Mesendoderm (in vitro differentiated cells): Measurements from ENCODE around the gene HOXC11.

ENCODE experiments used
- DNase-seq: peaks from one replicate; pipeline ENCODE4 v3.0.0; 2013
- H2AK5ac ChIP-seq: 2 replicates; pipeline ENCODE4 v1.6.1; 2013; ENCODE audit warnings: low read length, inconsistent platforms
- H2BK120ac ChIP-seq: 2 replicates; pipeline ENCODE4 v1.6.1; 2013; ENCODE audit warnings: low read depth, mild to moderate bottlenecking, low read length, moderate library complexity, mixed read lengths
- H2BK15ac ChIP-seq: replicated peaks from 2 replicates; pipeline ENCODE4 v1.6.1; 2013; ENCODE audit warnings: low read depth, mild to moderate bottlenecking, moderate library complexity
- H2BK5ac ChIP-seq: 2 replicates; pipeline ENCODE4 v1.6.1; 2013; ENCODE audit warnings: low read length, inconsistent platforms
- H3K18ac ChIP-seq: 2 replicates; pipeline ENCODE4 v1.6.1; 2013; ENCODE audit warnings: mild to moderate bottlenecking, low read length, mixed read lengths
- H3K23ac ChIP-seq: one replicate; pipeline ENCODE4 v1.6.1; 2013; ENCODE audit warnings: low read length
- H3K27ac ChIP-seq: 2 replicates; pipeline ENCODE4 v1.5.1; 2013; ENCODE audit warnings: low read depth, mild to moderate bottlenecking, inconsistent platforms, low read length, moderate library complexity
- H3K27me3 ChIP-seq: 2 replicates; pipeline ENCODE4 v1.6.1; 2013; ENCODE audit warnings: low read length, control low read depth, mild to moderate bottlenecking, inconsistent platforms; ENCODE audit not compliant: insufficient read depth, poor library complexity
- H3K36me3 ChIP-seq: 2 replicates; pipeline ENCODE4 v1.6.1; 2013; ENCODE audit warnings: low read length, inconsistent platforms; ENCODE audit not compliant: control insufficient read depth, insufficient read depth
- H3K4ac ChIP-seq: one replicate; pipeline ENCODE4 v1.6.1; 2013; ENCODE audit warnings: low read depth, mild to moderate bottlenecking, low read length, moderate library complexity
- H3K4me1 ChIP-seq: 2 replicates; pipeline ENCODE4 v1.6.1; 2013; ENCODE audit warnings: low read depth, low read length, inconsistent platforms; ENCODE audit not compliant: control insufficient read depth
- H3K4me2 ChIP-seq: 2 replicates; pipeline ENCODE4 v1.6.1; 2013; ENCODE audit warnings: low read length
- H3K4me3 ChIP-seq: 2 replicates; pipeline ENCODE4 v1.5.1; 2013; ENCODE audit warnings: mild to moderate bottlenecking, low read length
- H3K56ac ChIP-seq: one replicate; pipeline ENCODE4 v1.6.1; 2013; ENCODE audit warnings: low read length
- H3K79me1 ChIP-seq: 2 replicates; pipeline ENCODE4 v1.6.1; 2013; ENCODE audit warnings: low read length, inconsistent platforms
- H3K79me2 ChIP-seq: 2 replicates; pipeline ENCODE4 v1.6.1; 2013; ENCODE audit warnings: mild to moderate bottlenecking, low read length; ENCODE audit not compliant: control insufficient read depth, insufficient read depth
- H3K9ac ChIP-seq: 2 replicates; pipeline ENCODE4 v1.6.1; 2013; ENCODE audit warnings: low read length, inconsistent platforms
- H4K5ac ChIP-seq: one replicate; pipeline ENCODE4 v1.6.1; 2013; ENCODE audit warnings: low read length
- H4K8ac ChIP-seq: one replicate; pipeline ENCODE4 v1.6.1; 2013; ENCODE audit warnings: low read depth, mild to moderate bottlenecking, control low read depth, low read length, moderate library complexity
- WGBS: extraction: QIAGEN DNeasy Blood & Tissue Kit; methylation state at CpG from one replicate; pipeline ENCODE4 v1.1.7; 2013; ENCODE audit warnings: low lambda C conversion rate, missing lambda C conversion rate; ENCODE audit not compliant: insufficient coverage; ENCODE audit errors: extremely low coverage; 5-methylcytosine and 5-hydroxymethylcytosine counted together

The HOXC11 gene

GRCh38 chr12:53930591-53931255 lies 42.2 kb upstream of the HOXC11 start:
- no peak for DNase-seq
- Histone ChIP-seq H3K9ac (no peak overlapping the region), H3K27me3 (peaks cover 96% of the 10 kb centered on the region)

GRCh38 chr12:53931844-53932581 lies 40.9 kb upstream of the HOXC11 start:
- no peak overlapping the region for H3K56ac ChIP-seq
- no peak overlapping the region for H3K23ac ChIP-seq
- no peak overlapping the region for H2BK15ac ChIP-seq
- no peak overlapping the region for H3K18ac ChIP-seq
- no peak overlapping the region for H2AK5ac ChIP-seq
- H3K79me2 ChIP-seq = no peaks in the 10 kb centered on the region
- no peak overlapping the region for H3K9ac ChIP-seq
- no peak overlapping the region for H4K5ac ChIP-seq
- H3K27me3 ChIP-seq = peaks cover 96% of the 10 kb centered on the region
- H3K27ac ChIP-seq = no peak overlapping the region
- H3K36me3 ChIP-seq = no peaks in the 10 kb centered on the region
- H3K79me1 ChIP-seq = no peaks in the 10 kb centered on the region
- no peak for DNase-seq
- H2BK5ac ChIP-seq = no peak overlapping the region
- H4K8ac ChIP-seq = no peak overlapping the region
- WGBS = no CpG with 5 or more reads among the region's 4 CpGs
- H2BK120ac ChIP-seq = no peak overlapping the region
- no peak overlapping the region for H3K4me2 ChIP-seq
- H3K4ac ChIP-seq = no peak overlapping the region
- H3K4me3 ChIP-seq = no peak overlapping the region
- no peaks in the 10 kb centered on the region for H3K4me1 ChIP-seq

More at GRCh38 chr12:53930591-53931255, 42.2 kb upstream of the HOXC11 start:
- no peak overlapping the region for H3K56ac ChIP-seq
- H2BK15ac ChIP-seq = no peak overlapping the region
- no CpG with 5 or more reads among the region's 30 CpGs for WGBS
- H4K5ac ChIP-seq = no peak overlapping the region
- no peaks in the 10 kb centered on the region for H3K79me2 ChIP-seq
- H2BK5ac ChIP-seq = no peak overlapping the region
- no peak overlapping the region for H3K4me3 ChIP-seq
- no peak overlapping the region for H3K4ac ChIP-seq
- no peak overlapping the region for H3K18ac ChIP-seq
- no peak overlapping the region for H3K27ac ChIP-seq
- H2BK120ac ChIP-seq = no peak overlapping the region
- no peaks in the 10 kb centered on the region for H3K79me1 ChIP-seq
- H3K4me2 ChIP-seq = no peak overlapping the region
- H3K23ac ChIP-seq = no peak overlapping the region
- H2AK5ac ChIP-seq = no peak overlapping the region
- H3K4me1 ChIP-seq = no peaks in the 10 kb centered on the region
- no peaks in the 10 kb centered on the region for H3K36me3 ChIP-seq
- H4K8ac ChIP-seq = no peak overlapping the region

- no peak overlapping the region for H3K4me3 ChIP-seq
- no CpG with 5 or more reads among the region's 4 CpGs for WGBS
- no peak for DNase-seq
- no peaks in the 10 kb centered on the region for H3K79me2 ChIP-seq
- no peaks in the 10 kb centered on the region for H3K36me3 ChIP-seq
- H3K79me1 ChIP-seq = no peaks in the 10 kb centered on the region
- no peak overlapping the region for H2BK120ac ChIP-seq
- H4K8ac ChIP-seq = no peak overlapping the region
- no peak overlapping the region for H3K9ac ChIP-seq
- H2BK5ac ChIP-seq = no peak overlapping the region
- H3K4me2 ChIP-seq = no peak overlapping the region
- H3K23ac ChIP-seq = no peak overlapping the region
- peaks cover 96% of the 10 kb centered on the region for H3K27me3 ChIP-seq
- no peaks in the 10 kb centered on the region for H3K4me1 ChIP-seq
- no peak overlapping the region for H3K27ac ChIP-seq
- no peak overlapping the region for H3K4ac ChIP-seq
- H3K56ac ChIP-seq = no peak overlapping the region
- no peak overlapping the region for H3K18ac ChIP-seq
- no peak overlapping the region for H2AK5ac ChIP-seq
- H2BK15ac ChIP-seq = no peak overlapping the region
- no peak overlapping the region for H4K5ac ChIP-seq
Measured at GRCh38 chr12:53932915-53933314, 40.0 kb upstream of the HOXC11 start.

- WGBS = no CpG with 5 or more reads among the region's 49 CpGs
- Histone ChIP-seq H3K23ac (no peak overlapping the region), H4K8ac (no peak overlapping the region), H3K27me3 (peaks cover 98% of the 10 kb centered on the region), H3K4me1 (no peaks in the 10 kb centered on the region), H3K56ac (no peak overlapping the region), H4K5ac (no peak overlapping the region), H3K18ac (no peak overlapping the region), H2BK120ac (no peak overlapping the region), H2BK15ac (no peak overlapping the region), H3K79me1 (no peaks in the 10 kb centered on the region), H3K27ac (no peak overlapping the region), H3K4me2 (no peak overlapping the region), H3K36me3 (no peaks in the 10 kb centered on the region), H3K4me3 (no peak overlapping the region), H2AK5ac (no peak overlapping the region), H3K9ac (no peak overlapping the region), H2BK5ac (no peak overlapping the region), H3K79me2 (no peaks in the 10 kb centered on the region), H3K4ac (no peak overlapping the region)
- no peak for DNase-seq
Measured at GRCh38 chr12:53935383-53936341, 37.3 kb upstream of the HOXC11 start.

GRCh38 chr12:53937099-53937498 lies 35.8 kb upstream of the HOXC11 start:
- Histone ChIP-seq H4K5ac (no peak overlapping the region), H2BK5ac (no peak overlapping the region), H2BK120ac (no peak overlapping the region), H2AK5ac (no peak overlapping the region), H3K18ac (no peak overlapping the region), H3K4me3 (no peak overlapping the region), H2BK15ac (no peak overlapping the region), H3K23ac (no peak overlapping the region), H3K4ac (no peak overlapping the region), H3K4me1 (no peaks in the 10 kb centered on the region), H3K79me2 (no peaks in the 10 kb centered on the region), H3K4me2 (no peak overlapping the region), H3K27ac (no peak overlapping the region), H4K8ac (no peak overlapping the region), H3K56ac (no peak overlapping the region), H3K9ac (no peak overlapping the region), H3K79me1 (no peaks in the 10 kb centered on the region), H3K36me3 (no peaks in the 10 kb centered on the region), H3K27me3 (peaks cover 97% of the 10 kb centered on the region)
- DNase-seq = no peak
- no CpG with 5 or more reads among the region's 12 CpGs for WGBS
